DND-41 (cell line): ENCODE data around the gene DCTD.

Experiments used
- ATAC-seq: fragments of 200-7000 bp; cut with Tn5 transposase; 3 replicates; pipeline ENCODE4 v1.9.1; 2021; ENCODE audit warnings: low read depth; ENCODE audit not compliant: insufficient read depth
- DNase-seq: peaks from one replicate; pipeline ENCODE4 v3.0.0-alpha.2; 2020
- H2AFZ ChIP-seq: 2 replicates; pipeline ENCODE4 v1.6.0; 2012; ENCODE audit warnings: low read depth, low read length
- H3K27ac ChIP-seq: 2 replicates; pipeline ENCODE4 v1.5.1; 2012; ENCODE audit warnings: low read length, inconsistent platforms
- H3K27me3 ChIP-seq: fragments of 200-600 bp; sonication (generic); 2 replicates; pipeline ENCODE4 v1.6.0; 2012; ENCODE audit warnings: low read length, mild to moderate bottlenecking, inconsistent platforms; ENCODE audit not compliant: insufficient read depth, poor library complexity
- H3K36me3 ChIP-seq: 2 replicates; pipeline ENCODE4 v1.5.1; 2012; ENCODE audit warnings: low read length, inconsistent platforms; ENCODE audit not compliant: insufficient read depth
- H3K4me1 ChIP-seq: 2 replicates; pipeline ENCODE4 v1.5.1; 2012; ENCODE audit warnings: mild to moderate bottlenecking, low read length; ENCODE audit not compliant: insufficient read depth
- H3K4me2 ChIP-seq: 2 replicates; pipeline ENCODE4 v1.6.0; 2012; ENCODE audit warnings: mild to moderate bottlenecking, moderate library complexity, low read length, inconsistent platforms; ENCODE audit not compliant: insufficient read depth
- H3K4me3 ChIP-seq, 2 experiments: fragments of 200-600 bp in 1 of 2; shearing (Covaris generic) in 1 of 2; 2 replicates each; pipeline ENCODE4 v1.5.1; 2012 to 2016; ENCODE audit warnings: inconsistent platforms in 2 of 2, low read length in 2 of 2, mild to moderate bottlenecking in 2 of 2, low read depth in 1 of 2, moderate library complexity in 1 of 2
- H3K79me2 ChIP-seq: 2 replicates; pipeline ENCODE4 v1.6.0; 2012; ENCODE audit warnings: low read length, inconsistent platforms; ENCODE audit not compliant: insufficient read depth
- H3K9ac ChIP-seq: 2 replicates; pipeline ENCODE4 v1.6.0; 2012; ENCODE audit warnings: low read depth, mild to moderate bottlenecking, inconsistent platforms, low read length, moderate library complexity
- H3K9me3 ChIP-seq: 2 replicates; pipeline ENCODE4 v1.5.1; 2012; ENCODE audit warnings: low read length, moderate library complexity, mild to moderate bottlenecking, inconsistent platforms; ENCODE audit not compliant: insufficient read depth, severe bottlenecking
- H4K20me1 ChIP-seq: 2 replicates; pipeline ENCODE4 v1.6.0; 2012; ENCODE audit warnings: low read length; ENCODE audit not compliant: insufficient read depth
- EZH2 ChIP-seq: IDR thresholded peaks from 3 replicates; pipeline ENCODE4 v1.6.1; 2012; ENCODE audit warnings: borderline replicate concordance, low read depth, mild to moderate bottlenecking, moderate library complexity, low read length, inconsistent platforms; ENCODE audit not compliant: severe bottlenecking
- TF ChIP-seq, protein P1 (sequence below): IDR thresholded peaks from 2 replicates; pipeline ENCODE4 v1.5.1; 2012; ENCODE audit warnings: borderline replicate concordance, low read length, moderate library complexity, mild to moderate bottlenecking; ENCODE audit not compliant: poor library complexity, severe bottlenecking; ENCODE audit errors: extremely low read depth

The DCTD gene

DNA sequence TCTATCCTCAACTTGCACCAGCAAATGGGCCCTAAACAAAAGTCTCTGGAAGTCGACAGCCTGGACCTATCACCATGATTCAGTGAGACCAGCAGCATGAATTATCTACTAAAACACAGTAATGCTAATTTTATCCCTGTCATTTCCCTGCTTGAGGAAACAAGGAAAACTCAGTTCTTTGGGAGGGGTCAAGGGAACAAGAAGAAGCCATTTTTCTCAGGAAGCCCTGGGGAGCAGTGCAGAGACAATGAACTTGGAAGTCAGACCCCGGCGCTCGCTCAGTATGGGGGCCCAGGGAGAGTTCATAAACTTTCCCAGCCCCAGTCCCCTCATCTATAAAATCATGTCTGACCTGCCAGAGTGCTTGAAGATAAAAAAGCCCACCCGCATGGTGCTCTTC is 50.4 kb downstream of the DCTD start:
- Histone ChIP-seq H3K79me2 (no peaks in the 10 kb centered on the region), H3K27ac (no peak overlapping the region), H3K9ac (no peak overlapping the region), H3K4me3 (no peak overlapping the region), H2AFZ (no peak overlapping the region), H3K9me3 (no peaks in the 10 kb centered on the region), H4K20me1 (no peaks in the 10 kb centered on the region), H3K36me3 (no peaks in the 10 kb centered on the region), H3K4me2 (no peak overlapping the region), H3K4me1 (no peaks in the 10 kb centered on the region), H3K27me3 (no peaks in the 10 kb centered on the region)
- no peak for TF ChIP-seq EZH2
- TF ChIP-seq, protein P1, sequence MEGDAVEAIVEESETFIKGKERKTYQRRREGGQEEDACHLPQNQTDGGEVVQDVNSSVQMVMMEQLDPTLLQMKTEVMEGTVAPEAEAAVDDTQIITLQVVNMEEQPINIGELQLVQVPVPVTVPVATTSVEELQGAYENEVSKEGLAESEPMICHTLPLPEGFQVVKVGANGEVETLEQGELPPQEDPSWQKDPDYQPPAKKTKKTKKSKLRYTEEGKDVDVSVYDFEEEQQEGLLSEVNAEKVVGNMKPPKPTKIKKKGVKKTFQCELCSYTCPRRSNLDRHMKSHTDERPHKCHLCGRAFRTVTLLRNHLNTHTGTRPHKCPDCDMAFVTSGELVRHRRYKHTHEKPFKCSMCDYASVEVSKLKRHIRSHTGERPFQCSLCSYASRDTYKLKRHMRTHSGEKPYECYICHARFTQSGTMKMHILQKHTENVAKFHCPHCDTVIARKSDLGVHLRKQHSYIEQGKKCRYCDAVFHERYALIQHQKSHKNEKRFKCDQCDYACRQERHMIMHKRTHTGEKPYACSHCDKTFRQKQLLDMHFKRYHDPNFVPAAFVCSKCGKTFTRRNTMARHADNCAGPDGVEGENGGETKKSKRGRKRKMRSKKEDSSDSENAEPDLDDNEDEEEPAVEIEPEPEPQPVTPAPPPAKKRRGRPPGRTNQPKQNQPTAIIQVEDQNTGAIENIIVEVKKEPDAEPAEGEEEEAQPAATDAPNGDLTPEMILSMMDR: no peak
- DNase-seq: no peak
- no peak for ATAC-seq

DNA sequence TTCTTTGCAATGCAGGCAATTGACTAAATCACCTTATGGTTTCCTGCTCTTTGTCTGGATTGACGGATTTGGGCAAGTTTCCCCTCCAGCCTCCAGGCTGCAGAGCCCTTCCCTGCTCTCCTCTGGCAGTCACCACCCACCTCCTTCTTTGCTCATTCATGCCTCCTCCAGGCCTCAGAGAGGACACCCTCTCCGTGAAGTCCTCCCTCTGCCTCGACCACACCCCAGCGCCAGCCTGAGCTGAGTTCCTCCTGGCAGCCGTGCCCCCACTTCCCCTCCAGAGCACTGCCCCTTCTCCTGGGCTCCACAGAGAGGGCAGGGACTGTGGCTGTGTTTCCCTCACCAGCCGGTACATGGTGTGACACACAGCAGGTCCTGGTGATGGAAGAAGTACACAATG is 53.7 kb downstream of the DCTD start:
- no peaks in the 10 kb centered on the region for H3K9me3 ChIP-seq
- ATAC-seq (no peak), DNase-seq (no peak)
- H4K20me1 ChIP-seq: no peaks in the 10 kb centered on the region
- H3K4me3 ChIP-seq: no peak overlapping the region
- no peak for TF ChIP-seq EZH2
- TF ChIP-seq, protein P1: no peak
- H3K79me2 ChIP-seq: no peaks in the 10 kb centered on the region
- H2AFZ ChIP-seq: no peak overlapping the region
- H3K9ac ChIP-seq: no peak overlapping the region
- no peaks in the 10 kb centered on the region for H3K27me3 ChIP-seq
- no peaks in the 10 kb centered on the region for H3K4me1 ChIP-seq
- no peaks in the 10 kb centered on the region for H3K36me3 ChIP-seq
- no peak overlapping the region for H3K4me2 ChIP-seq
- no peak overlapping the region for H3K27ac ChIP-seq

DNA sequence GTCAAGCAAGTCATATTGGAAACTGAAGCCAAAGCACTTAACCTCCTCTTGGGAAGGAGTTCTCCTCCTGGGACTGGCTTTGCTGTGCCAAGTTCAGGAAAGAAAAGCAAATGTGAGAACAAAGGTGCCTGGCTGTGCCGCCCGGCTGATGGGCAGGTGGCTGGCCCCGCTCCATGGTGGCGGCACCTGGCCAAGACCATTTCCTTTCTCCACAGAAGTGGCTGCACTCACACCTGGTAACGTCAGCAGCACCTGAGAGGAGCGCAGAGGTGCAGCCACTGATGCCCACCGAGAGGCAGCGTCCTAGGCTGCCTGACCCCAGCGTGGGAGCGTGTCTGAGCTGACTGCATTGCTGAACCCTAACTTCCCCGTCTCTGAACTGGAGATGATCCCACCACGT is 54.3 kb downstream of the DCTD start:
- H3K79me2 ChIP-seq: no peaks in the 10 kb centered on the region
- no peak overlapping the region for H3K4me2 ChIP-seq
- H3K9me3 ChIP-seq: no peaks in the 10 kb centered on the region
- no peak for DNase-seq
- no peaks in the 10 kb centered on the region for H3K27me3 ChIP-seq
- ATAC-seq: no peak
- H3K4me3 ChIP-seq: no peak overlapping the region
- H3K4me1 ChIP-seq: no peaks in the 10 kb centered on the region
- H4K20me1 ChIP-seq: no peaks in the 10 kb centered on the region
- no peak overlapping the region for H2AFZ ChIP-seq
- H3K27ac ChIP-seq: no peak overlapping the region
- no peak overlapping the region for H3K9ac ChIP-seq
- H3K36me3 ChIP-seq: no peaks in the 10 kb centered on the region
- TF ChIP-seq, protein P1: no peak
- no peak for TF ChIP-seq EZH2

DNA sequence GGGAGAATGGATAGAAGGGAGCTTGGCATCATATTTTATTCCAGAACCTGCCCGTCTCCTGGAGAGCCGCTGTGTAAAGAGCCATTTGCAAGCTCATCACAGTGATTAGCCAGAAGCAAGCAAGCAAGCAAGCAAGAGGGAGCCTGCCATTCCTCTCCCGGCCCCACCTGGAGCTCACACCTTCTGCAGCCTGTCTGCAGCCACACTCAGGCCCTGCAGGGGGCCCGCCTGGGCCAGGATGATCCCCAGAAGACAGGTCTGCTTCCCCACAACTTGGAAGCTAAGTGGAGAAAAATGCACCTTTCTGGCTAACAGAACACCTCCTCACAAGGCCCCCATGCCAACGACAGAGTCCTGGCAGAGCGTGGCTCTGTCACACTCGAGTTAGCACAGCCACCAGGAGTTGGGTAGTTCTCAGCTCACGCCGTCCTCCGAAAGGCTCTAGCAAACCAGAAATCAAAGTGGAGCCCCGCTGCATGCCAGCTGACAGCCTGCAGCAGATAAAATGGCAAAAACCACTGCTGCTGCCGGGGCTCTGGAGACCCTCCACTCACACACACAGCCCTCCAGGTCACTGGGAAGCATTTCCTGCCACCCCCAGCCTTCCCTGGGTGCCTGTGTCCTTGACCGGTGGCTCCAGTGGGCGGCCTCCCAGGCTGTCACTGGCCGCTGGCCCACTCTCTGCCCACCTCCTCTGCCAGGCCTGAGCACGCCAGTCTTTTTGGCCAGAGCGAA is 54.9 kb downstream of the DCTD start:
- no peaks in the 10 kb centered on the region for H3K79me2 ChIP-seq
- no peaks in the 10 kb centered on the region for H4K20me1 ChIP-seq
- DNase-seq: no peak

More for the DNA sequence above, 54.9 kb downstream of the DCTD start:
- no peak overlapping the region for H2AFZ ChIP-seq
- no peaks in the 10 kb centered on the region for H3K27me3 ChIP-seq
- H3K4me2 ChIP-seq: no peak overlapping the region
- H3K4me1 ChIP-seq: no peaks in the 10 kb centered on the region
- H3K36me3 ChIP-seq: no peaks in the 10 kb centered on the region
- no peak overlapping the region for H3K4me3 ChIP-seq
- H3K9me3 ChIP-seq: no peaks in the 10 kb centered on the region
- H3K27ac ChIP-seq: no peak overlapping the region
- TF ChIP-seq EZH2: no peak
- TF ChIP-seq, protein P1: no peak
- H3K9ac ChIP-seq: no peak overlapping the region
- no peak for ATAC-seq
